Hepatocyte (in vitro differentiated cells): Measurements from ENCODE around the gene DPEP1. TPM values are rescaled to one million over a fixed set of nuclear protein-coding genes. Genes with fewer than 3 reads are reported as not detected.
"Not testable (repeated sequence)": the region's sequence is repeated elsewhere in the genome, so short reads cannot be mapped to it uniquely, and the experiment has no call there.

Experiments
- DNase-seq: peaks from one replicate; pipeline ENCODE4 v3.0.0-alpha.2; 2016; ENCODE audit warnings: low spot score
- H2AFZ ChIP-seq: fragments of 200-600 bp; sonication (generic); 2 replicates; pipeline ENCODE4 v1.6.0; 2016; ENCODE audit warnings: antibody characterized with exemption, mild to moderate bottlenecking
- H3K27ac ChIP-seq: fragments of 200-600 bp; sonication (generic); 2 replicates; pipeline ENCODE4 v1.5.1; 2016; ENCODE audit warnings: mild to moderate bottlenecking
- H3K27me3 ChIP-seq: fragments of 200-600 bp; sonication (generic); 2 replicates; pipeline ENCODE4 v1.6.1; 2016
- H3K36me3 ChIP-seq: fragments of 200-600 bp; sonication (generic); replicated peaks from 2 replicates; pipeline ENCODE4 v1.5.1; 2016; ENCODE audit warnings: low read depth; ENCODE audit not compliant: insufficient read depth
- H3K4me1 ChIP-seq: fragments of 200-600 bp; sonication (generic); 2 replicates; pipeline ENCODE4 v1.5.1; 2016; ENCODE audit warnings: mild to moderate bottlenecking, moderate library complexity; ENCODE audit not compliant: insufficient read depth
- H3K4me2 ChIP-seq: fragments of 200-600 bp; sonication (generic); 2 replicates; pipeline ENCODE4 v1.6.0; 2016
- H3K4me3 ChIP-seq: fragments of 200-600 bp; sonication (generic); 2 replicates; pipeline ENCODE4 v1.5.1; 2016; ENCODE audit warnings: mild to moderate bottlenecking
- H3K79me2 ChIP-seq: fragments of 200-600 bp; sonication (generic); 2 replicates; pipeline ENCODE4 v1.6.0; 2017; ENCODE audit warnings: mild to moderate bottlenecking
- H3K9me2 ChIP-seq: fragments of 200-600 bp; sonication (generic); replicated peaks from 2 replicates; pipeline ENCODE4 v1.6.0; 2017; ENCODE audit warnings: mild to moderate bottlenecking; ENCODE audit not compliant: insufficient read depth
- H3K9me3 ChIP-seq: fragments of 200-600 bp; sonication (generic); 2 replicates; pipeline ENCODE4 v1.5.1; 2016; ENCODE audit warnings: low read depth, mild to moderate bottlenecking
- H4K20me1 ChIP-seq: fragments of 200-600 bp; sonication (generic); 2 replicates; pipeline ENCODE4 v1.6.0; 2016; ENCODE audit warnings: mild to moderate bottlenecking; ENCODE audit not compliant: insufficient read depth, poor library complexity, severe bottlenecking
- CTCF ChIP-seq: fragments of 200-600 bp; sonication (generic); IDR thresholded peaks from 2 replicates; pipeline ENCODE4 v1.5.1; 2016; ENCODE audit warnings: antibody characterized with exemption, mild to moderate bottlenecking; ENCODE audit not compliant: poor library complexity
- EZH2 ChIP-seq: fragments of 200-600 bp; sonication (generic); IDR thresholded peaks from 2 replicates; pipeline ENCODE4 v1.6.1; 2016; ENCODE audit warnings: antibody characterized with exemption, mild to moderate bottlenecking, borderline replicate concordance
- EZH2phosphoT487 ChIP-seq: fragments of 200-600 bp; sonication (generic); IDR thresholded peaks from one replicate; pipeline ENCODE4 v1.6.1; 2018; ENCODE audit warnings: antibody characterized with exemption, mild to moderate bottlenecking, low read depth, moderate library complexity; ENCODE audit not compliant: unreplicated experiment, severe bottlenecking
- WGBS: methylation state at CpG from one replicate; pipeline ENCODE4 v1.1.6; 2016; ENCODE audit warnings: low lambda C conversion rate; ENCODE audit errors: missing lambda C conversion rate; 5-methylcytosine and 5-hydroxymethylcytosine counted together
- polyA plus RNA-seq: library from polyadenylated mRNA; unstranded; fragments of >200 nt; fragmentation: Nextera tagmentation; extraction: Ambion mirVana; gene quantifications from 2 replicates; pipeline ENCODE4 v1.2.1, GENCODE V29; 2016
- total RNA-seq: library from RNA; depleted of rRNA; stranded (reverse); fragments of >200 nt; gene quantifications from 2 replicates; pipeline ENCODE4 v1.2.3, GENCODE V29; 2014

DPEP1 gene
- total and polyA plus RNA-seq, 2 experiments from 2014 or later: 48.3 to 106 TPM

- no peaks in the 10 kb centered on the region for H3K36me3 ChIP-seq
- no peak for DNase-seq
- peaks cover 13% of the 10 kb centered on the region for H3K4me1 ChIP-seq
- H4K20me1 ChIP-seq: no peaks in the 10 kb centered on the region
- H3K27ac ChIP-seq: no peak overlapping the region
- no peaks in the 10 kb centered on the region for H3K27me3 ChIP-seq
- H3K9me2 ChIP-seq: no peaks in the 10 kb centered on the region
- peaks cover 30% of the 10 kb centered on the region for H3K79me2 ChIP-seq
- H2AFZ ChIP-seq: no peak overlapping the region
- no peak overlapping the region for H3K4me3 ChIP-seq
- no peak for TF ChIP-seq EZH2phosphoT487
- no peak for TF ChIP-seq EZH2
- no peak for TF ChIP-seq CTCF
- no peak overlapping the region for H3K4me2 ChIP-seq
- 96% methylated on average over 9 of the region's 9 CpGs for WGBS
- no peaks in the 10 kb centered on the region for H3K9me3 ChIP-seq
Measured at GRCh38 chr16:89661215-89661614, 47.8 kb downstream of the DPEP1 start.

- WGBS: 91% methylated on average over 11 of the region's 11 CpGs
- not testable (repeated sequence) for H3K27ac ChIP-seq, H3K79me2 ChIP-seq, H3K4me2 ChIP-seq, H3K9me2 ChIP-seq, H3K4me3 ChIP-seq, H3K4me1 ChIP-seq, H3K36me3 ChIP-seq, H3K9me3 ChIP-seq, DNase-seq, H2AFZ ChIP-seq, H3K27me3 ChIP-seq, H4K20me1 ChIP-seq
Measured at GRCh38 chr16:89664238-89664637, 50.8 kb downstream of the DPEP1 start.

- H3K27ac ChIP-seq, H3K4me1 ChIP-seq, H4K20me1 ChIP-seq, H3K79me2 ChIP-seq, H3K4me2 ChIP-seq, H3K27me3 ChIP-seq, H3K4me3 ChIP-seq, DNase-seq, H3K9me2 ChIP-seq, H2AFZ ChIP-seq, H3K9me3 ChIP-seq, H3K36me3 ChIP-seq: not testable (repeated sequence)
- 73% methylated on average over 7 of the region's 7 CpGs for WGBS
- TF ChIP-seq CTCF: peak; percentile 11
Measured at GRCh38 chr16:89667000-89667399, 53.6 kb downstream of the DPEP1 start.

GRCh38 chr16:89667633-89668032 is 54.2 kb downstream of the DPEP1 start:
- Histone ChIP-seq H2AFZ (no peak overlapping the region), H3K9me3 (no peaks in the 10 kb centered on the region), H3K9me2 (no peaks in the 10 kb centered on the region), H3K4me3 (no peak overlapping the region), H3K4me2 (no peak overlapping the region), H3K79me2 (no peaks in the 10 kb centered on the region), H3K27me3 (no peaks in the 10 kb centered on the region), H3K4me1 (peaks cover 7% of the 10 kb centered on the region), H3K27ac (no peak overlapping the region), H3K36me3 (no peaks in the 10 kb centered on the region), H4K20me1 (no peaks in the 10 kb centered on the region)
- TF ChIP-seq EZH2: no peak
- TF ChIP-seq EZH2phosphoT487: no peak
- TF ChIP-seq CTCF: no peak
- WGBS: 86% methylated on average over 9 of the region's 9 CpGs
- DNase-seq: no peak
